Spinal cord (tissue), 10 donors: ENCODE results near the gene CLMN. TPM values are rescaled to one million over a fixed set of nuclear protein-coding genes. Genes with fewer than 3 reads are reported as not detected.

Experiments
- DNase-seq, 6 donors: peaks; one replicate each; pipeline versions ENCODE4 v3.0.0 to v3.0.0-alpha.2; 2013 to 2015; ENCODE audit warnings: low spot score in 6 of 6, low read depth in 4 of 6
- H3K27ac ChIP-seq: one replicate; pipeline ENCODE4 v1.5.1; 2013; ENCODE audit warnings: low read depth, low read length, control low read depth
- H3K27me3 ChIP-seq: one replicate; pipeline ENCODE4 v1.6.1; 2013; ENCODE audit warnings: low read length; ENCODE audit not compliant: control insufficient read depth, insufficient read depth
- H3K36me3 ChIP-seq: one replicate; pipeline ENCODE4 v1.6.1; 2013; ENCODE audit warnings: low read length; ENCODE audit not compliant: control insufficient read depth, insufficient read depth
- H3K4me1 ChIP-seq: one replicate; pipeline ENCODE4 v1.6.1; 2013; ENCODE audit warnings: low read length; ENCODE audit not compliant: control insufficient read depth, insufficient read depth
- H3K4me3 ChIP-seq: one replicate; pipeline ENCODE4 v1.5.1; 2013; ENCODE audit warnings: low read depth, low read length, control low read depth
- H3K9me3 ChIP-seq: one replicate; pipeline ENCODE4 v1.6.1; 2013; ENCODE audit warnings: low read length; ENCODE audit not compliant: control insufficient read depth, insufficient read depth
- WGBS: methylation state at CpG from one replicate; pipeline ENCODE4 v1.1.5; 2013; ENCODE audit warnings: missing lambda C conversion rate; ENCODE audit not compliant: insufficient coverage; 5-methylcytosine and 5-hydroxymethylcytosine counted together
- polyA plus RNA-seq, 2 donors: library from polyadenylated mRNA; unstranded; fragments of 120-200 nt; gene quantifications; one replicate each; pipeline ENCODE4 v1.2.1, GENCODE V29; 2013; ENCODE audit not compliant: insufficient read length in 2 of 2
- total RNA-seq, 2 donors: library from RNA; depleted of rRNA in 1 of 2; stranded (reverse); fragments of 120-200 nt in 1 of 2; fragments of >200 nt in 1 of 2; gene quantifications; one replicate each; pipeline versions ENCODE4 v1.2.3 to v1.2.4, GENCODE V29; 2013 to 2014
- donor health status: healthy.

Gene CLMN
- total and polyA plus RNA-seq, 4 donors = 4.1 to 18.8 (median 8.6) TPM

DNA sequence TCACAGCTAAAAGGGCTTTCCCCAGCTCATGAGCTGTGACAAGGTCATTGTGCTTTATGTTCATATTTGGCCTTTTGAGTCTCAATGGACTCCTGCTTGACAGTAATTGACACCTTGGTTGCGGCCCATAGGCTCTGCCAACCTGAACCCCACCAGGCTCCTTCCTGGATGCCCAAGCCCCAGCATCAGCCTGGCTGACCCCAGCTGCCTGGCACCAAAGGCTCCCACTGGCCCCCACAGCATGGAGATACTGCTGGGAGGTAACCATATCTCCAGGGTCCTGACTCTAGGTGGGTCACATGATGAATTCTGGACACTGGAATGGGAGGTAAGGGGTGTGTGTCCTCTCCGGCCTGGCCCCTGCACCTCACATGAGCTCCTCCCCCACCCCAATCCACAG is 50.2 kb downstream of the CLMN start:
- H3K4me3 ChIP-seq = no peak overlapping the region
- no peaks in the 10 kb centered on the region for H3K36me3 ChIP-seq
- no peak for DNase-seq
- H3K27me3 ChIP-seq = no peaks in the 10 kb centered on the region
- H3K9me3 ChIP-seq = no peaks in the 10 kb centered on the region
- WGBS = 100% methylated on average over 1 of the region's 2 CpGs
- no peak overlapping the region for H3K27ac ChIP-seq
- no peaks in the 10 kb centered on the region for H3K4me1 ChIP-seq

DNA sequence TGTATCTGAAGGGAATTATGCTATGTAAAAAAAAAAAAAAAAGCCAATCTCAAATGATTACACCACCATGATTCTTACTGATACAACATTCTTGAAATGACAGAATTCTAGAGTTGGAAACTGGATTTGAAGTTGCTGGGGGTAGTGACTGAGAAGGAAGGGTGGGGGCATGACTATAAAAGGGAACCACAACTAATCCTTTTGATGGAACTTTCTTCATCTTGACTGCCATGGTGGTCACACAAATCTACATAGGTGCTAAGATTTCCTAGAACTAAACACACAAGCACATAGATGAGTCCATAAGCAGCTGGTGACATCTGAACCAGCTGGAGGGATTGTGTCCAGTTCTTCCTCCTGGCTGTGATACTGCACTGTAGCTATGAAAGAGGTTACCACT is 51.4 kb downstream of the CLMN start:
- no peaks in the 10 kb centered on the region for H3K36me3 ChIP-seq
- H3K9me3 ChIP-seq = no peaks in the 10 kb centered on the region
- no peak overlapping the region for H3K27ac ChIP-seq
- no peaks in the 10 kb centered on the region for H3K27me3 ChIP-seq
- H3K4me1 ChIP-seq = no peaks in the 10 kb centered on the region
- DNase-seq = no peak
- H3K4me3 ChIP-seq = no peak overlapping the region

DNA sequence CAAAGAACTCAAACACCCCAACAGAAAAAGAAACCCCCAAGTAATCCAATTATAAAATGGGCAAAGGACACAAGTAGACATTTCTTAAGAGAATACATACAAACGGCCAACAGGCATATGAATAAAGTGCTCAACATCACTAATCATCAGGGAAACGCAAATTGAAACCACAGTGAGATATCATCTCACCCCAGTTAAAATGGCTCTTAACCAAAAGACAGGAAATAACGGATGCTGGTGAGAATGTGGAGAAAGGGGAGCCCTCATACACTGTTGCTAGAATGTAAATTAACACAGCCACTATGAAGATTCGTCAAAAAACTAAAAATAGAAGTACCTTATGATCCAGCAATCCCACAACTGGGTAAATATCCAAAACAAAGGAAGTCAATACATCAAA is 52.4 kb downstream of the CLMN start:
- Histone ChIP-seq H3K36me3 (no peaks in the 10 kb centered on the region), H3K27me3 (no peaks in the 10 kb centered on the region), H3K4me1 (no peaks in the 10 kb centered on the region), H3K27ac (no peak overlapping the region), H3K9me3 (no peaks in the 10 kb centered on the region), H3K4me3 (no peak overlapping the region)
- DNase-seq = no peak
- 100% methylated on average over 1 of the region's 4 CpGs for WGBS

DNA sequence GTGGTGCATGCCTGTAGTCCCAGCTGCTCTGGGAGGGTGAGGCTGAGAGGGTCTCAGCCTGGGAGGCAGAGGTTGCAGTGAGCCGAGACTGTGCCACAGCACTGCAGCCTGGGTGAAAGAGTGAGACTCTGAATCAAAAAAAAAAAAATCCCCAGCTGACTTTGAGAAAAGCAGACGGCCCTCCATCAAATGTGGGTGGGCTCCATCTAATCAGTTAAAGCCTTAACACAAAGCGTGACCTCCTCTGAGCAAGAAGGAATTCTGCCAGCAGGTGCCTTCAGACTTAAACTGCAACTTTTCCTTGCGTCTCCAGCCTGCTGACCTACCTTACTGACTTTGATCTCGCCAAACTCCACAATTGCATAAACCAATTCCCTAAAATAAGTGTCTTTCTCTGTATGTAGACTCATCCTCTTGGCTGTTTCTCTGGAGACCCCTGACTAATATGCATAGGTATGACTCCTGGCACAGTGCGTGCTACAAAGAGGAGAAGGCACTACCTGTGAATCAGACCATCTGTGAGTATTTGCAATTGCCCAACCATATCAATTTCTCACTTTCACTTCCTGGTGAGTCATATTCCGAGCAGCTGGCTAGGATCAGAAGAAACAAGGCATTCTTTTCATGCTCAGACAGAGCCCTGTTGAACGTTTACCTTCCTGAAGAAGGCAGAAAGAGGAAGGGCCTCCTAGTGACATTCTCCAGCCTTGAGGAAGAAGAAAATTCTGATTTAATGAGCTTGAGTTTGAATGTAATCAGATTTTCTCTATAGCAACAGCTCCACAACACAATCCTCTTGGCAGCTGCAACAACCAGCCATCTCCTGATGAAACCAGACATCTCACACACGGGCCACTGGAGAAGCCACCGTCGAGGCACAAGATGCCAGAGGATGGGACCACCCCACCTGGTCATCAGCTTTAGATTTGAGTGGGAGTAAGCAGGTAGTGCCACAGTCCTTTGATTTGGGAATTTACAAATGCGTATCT is 54.3 kb downstream of the CLMN start:
- no peak overlapping the region for H3K4me3 ChIP-seq
- H3K36me3 ChIP-seq = no peaks in the 10 kb centered on the region
- peaks cover 3% of the 10 kb centered on the region for H3K4me1 ChIP-seq
- 80% methylated on average over 6 of the region's 12 CpGs for WGBS
- no peak for DNase-seq
- H3K9me3 ChIP-seq = no peaks in the 10 kb centered on the region
- H3K27ac ChIP-seq = no peak overlapping the region
- no peaks in the 10 kb centered on the region for H3K27me3 ChIP-seq

- no peak for DNase-seq
- Histone ChIP-seq H3K9me3 (no peaks in the 10 kb centered on the region), H3K27ac (no peak overlapping the region), H3K4me1 (peaks cover 7% of the 10 kb centered on the region), H3K4me3 (no peak overlapping the region), H3K36me3 (no peaks in the 10 kb centered on the region), H3K27me3 (no peaks in the 10 kb centered on the region)
- 75% methylated on average over 6 of the region's 10 CpGs for WGBS
Observed at GRCh38 chr14:95264271-95264973, 55.3 kb downstream of the CLMN start.

DNA sequence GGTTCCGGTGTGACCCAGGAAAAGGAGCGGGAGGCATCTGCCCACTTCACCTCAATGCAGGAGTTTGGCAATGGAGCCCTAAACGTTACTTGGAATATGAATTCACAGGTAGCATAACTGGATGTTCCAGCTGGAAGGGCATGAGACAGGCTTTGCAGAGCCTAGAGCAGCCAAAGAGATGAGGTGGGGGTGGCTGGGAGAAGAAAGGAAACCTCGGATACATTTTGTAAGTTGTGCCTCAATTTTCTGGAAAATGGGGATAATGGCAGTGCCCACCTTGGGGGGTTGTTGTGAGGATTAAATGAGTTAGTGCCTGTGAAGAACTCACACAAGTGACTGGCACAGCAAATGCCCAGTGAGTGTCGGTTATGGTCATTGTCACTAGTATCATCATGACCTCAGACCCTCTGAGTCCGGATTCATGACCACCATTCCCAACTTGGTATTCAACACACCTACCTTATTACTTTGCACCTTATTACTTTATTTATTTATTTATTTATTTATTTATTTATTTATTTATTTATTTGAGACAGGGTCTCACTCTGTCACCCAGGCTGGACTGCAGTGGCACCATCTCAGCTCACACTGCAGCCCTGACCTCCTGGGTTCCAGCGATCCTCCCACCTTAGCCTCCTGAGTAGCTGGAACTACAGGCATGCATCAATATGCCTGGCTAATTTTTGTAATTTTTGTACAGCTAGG is 56.0 kb downstream of the CLMN start:
- no peak for DNase-seq
- peaks cover 13% of the 10 kb centered on the region for H3K4me1 ChIP-seq
- no peaks in the 10 kb centered on the region for H3K36me3 ChIP-seq
- no peaks in the 10 kb centered on the region for H3K27me3 ChIP-seq
- H3K4me3 ChIP-seq = no peak overlapping the region
- no peaks in the 10 kb centered on the region for H3K9me3 ChIP-seq
- 96% methylated on average over 5 of the region's 7 CpGs for WGBS
- no peak overlapping the region for H3K27ac ChIP-seq

DNA sequence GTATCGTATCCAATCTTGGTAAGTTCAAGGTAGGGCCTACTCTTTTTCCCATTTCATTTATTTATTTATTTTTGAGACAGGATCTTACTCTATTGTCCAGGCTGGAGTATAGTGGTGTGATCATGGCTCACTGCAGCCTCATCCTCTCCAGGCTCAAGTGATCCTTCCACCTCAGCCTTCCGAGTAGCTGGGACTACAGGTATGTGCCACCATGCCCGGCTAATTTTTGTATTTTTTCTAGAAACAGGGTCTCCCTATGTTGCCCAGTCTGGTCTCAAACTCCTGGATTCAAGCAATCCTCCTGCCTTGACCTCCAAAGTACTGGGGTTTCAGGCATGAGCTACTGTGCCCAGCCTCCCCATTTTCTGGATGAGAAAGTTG is 57.2 kb downstream of the CLMN start:
- H3K4me3 ChIP-seq = no peak overlapping the region
- 100% methylated on average over 2 of the region's 3 CpGs for WGBS
- H3K36me3 ChIP-seq = peaks cover 2% of the 10 kb centered on the region
- no peaks in the 10 kb centered on the region for H3K27me3 ChIP-seq
- no peaks in the 10 kb centered on the region for H3K9me3 ChIP-seq
- H3K27ac ChIP-seq = no peak overlapping the region
- H3K4me1 ChIP-seq = peaks cover 13% of the 10 kb centered on the region
- DNase-seq = no peak

DNA sequence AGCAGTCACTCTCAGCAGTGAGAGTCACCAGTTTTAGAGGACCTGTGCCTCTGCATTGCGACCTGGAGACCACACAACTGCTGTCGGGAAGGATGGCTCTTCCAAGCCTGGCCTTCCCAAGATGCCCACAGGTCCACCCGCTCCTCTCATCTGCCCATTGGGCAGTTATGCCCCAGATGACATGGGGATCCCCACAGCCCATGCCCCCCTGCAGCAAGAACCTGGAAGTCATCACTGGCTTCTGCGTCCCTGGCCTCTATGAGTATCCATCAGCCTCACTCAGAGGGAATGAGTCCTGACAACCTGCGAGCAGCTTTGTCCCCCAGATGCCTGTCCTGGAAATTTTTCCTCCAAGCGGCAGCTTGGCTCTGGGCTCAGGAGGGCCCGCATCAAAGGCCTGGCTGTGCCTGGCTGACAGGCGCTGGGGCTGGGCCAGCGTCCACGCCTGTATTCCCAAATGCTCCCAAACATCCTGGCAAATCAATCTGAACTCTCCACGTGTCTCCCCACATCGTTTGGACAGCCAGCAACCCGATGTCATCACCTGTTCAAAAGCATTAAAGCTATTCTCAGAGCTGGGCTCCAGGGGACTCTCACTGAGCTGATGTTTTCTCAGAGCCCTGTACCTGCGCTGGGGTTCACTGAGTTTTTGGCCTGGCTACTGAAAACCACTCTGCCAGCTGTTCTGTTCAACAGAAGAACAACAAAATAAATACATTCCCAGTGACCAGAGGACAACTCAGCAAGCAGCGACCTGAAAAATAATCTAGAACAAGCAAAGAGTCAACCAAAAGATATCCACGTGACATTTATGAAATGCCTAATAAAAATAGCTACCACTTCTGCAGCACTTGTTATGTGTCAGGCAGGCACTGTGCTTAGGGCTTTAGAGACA is 57.8 kb downstream of the CLMN start:
- no peak overlapping the region for H3K27ac ChIP-seq
- H3K9me3 ChIP-seq = no peaks in the 10 kb centered on the region
- peaks cover 13% of the 10 kb centered on the region for H3K4me1 ChIP-seq
- no peak overlapping the region for H3K4me3 ChIP-seq
- H3K36me3 ChIP-seq = peaks cover 2% of the 10 kb centered on the region
- WGBS = 72% methylated on average over 15 of the region's 16 CpGs
- DNase-seq = no peak
- no peaks in the 10 kb centered on the region for H3K27me3 ChIP-seq
